Fibroblast of mammary gland (primary cell): ENCODE measurements around the gene PLAGL2.

Source experiments
- DNase-seq: peaks from one replicate; pipeline ENCODE4 v3.0.0-alpha.2; 2010; ENCODE audit warnings: low read depth
- H3K4me3 ChIP-seq: 2 replicates; pipeline ENCODE4 v1.5.1; 2011; ENCODE audit warnings: low read depth, mild to moderate bottlenecking, low read length, moderate library complexity; ENCODE audit not compliant: control insufficient read depth
- TF ChIP-seq, protein P1 (sequence below): conservative IDR thresholded peaks from 2 replicates; pipeline ENCODE4 v1.5.1; 2011; ENCODE audit warnings: low read depth, low read length, inconsistent platforms; ENCODE audit not compliant: control insufficient read depth, insufficient read depth

The PLAGL2 gene

DNA sequence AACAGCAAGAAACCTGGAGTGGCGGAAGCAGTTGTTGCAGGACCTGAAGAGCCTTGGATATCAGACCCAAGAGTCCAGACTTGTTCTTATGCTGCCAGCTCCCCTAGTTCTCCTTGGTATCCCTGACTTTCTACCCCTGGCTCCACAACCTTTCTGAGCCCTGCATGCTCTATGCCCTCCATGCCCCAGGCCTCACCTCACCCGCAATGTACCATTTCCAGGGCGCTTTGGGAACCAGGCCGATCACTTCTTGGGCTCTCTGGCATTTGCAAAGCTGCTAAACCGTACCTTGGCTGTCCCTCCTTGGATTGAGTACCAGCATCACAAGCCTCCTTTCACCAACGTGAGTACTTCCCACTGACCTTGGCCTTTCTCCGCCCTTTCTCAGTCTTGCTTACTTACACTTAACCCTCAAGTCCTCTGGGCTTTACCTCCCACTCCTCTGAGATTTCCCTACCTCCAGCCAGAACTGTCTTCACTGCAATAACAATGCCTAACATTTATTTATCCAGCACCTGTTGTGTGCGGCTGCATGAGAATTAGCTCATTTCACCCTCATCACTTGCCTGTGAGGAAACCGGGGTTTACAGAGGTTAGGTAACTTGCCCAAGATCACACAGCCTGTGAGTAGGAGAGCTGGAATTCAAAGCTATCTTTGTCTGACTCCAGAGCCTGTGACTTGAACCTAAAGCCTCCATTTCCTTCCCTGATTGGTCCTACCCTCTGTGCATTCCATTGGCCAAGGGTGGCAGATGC is 2.5 kb upstream of the PLAGL2 start:
- no peak for DNase-seq
- TF ChIP-seq, protein P1, sequence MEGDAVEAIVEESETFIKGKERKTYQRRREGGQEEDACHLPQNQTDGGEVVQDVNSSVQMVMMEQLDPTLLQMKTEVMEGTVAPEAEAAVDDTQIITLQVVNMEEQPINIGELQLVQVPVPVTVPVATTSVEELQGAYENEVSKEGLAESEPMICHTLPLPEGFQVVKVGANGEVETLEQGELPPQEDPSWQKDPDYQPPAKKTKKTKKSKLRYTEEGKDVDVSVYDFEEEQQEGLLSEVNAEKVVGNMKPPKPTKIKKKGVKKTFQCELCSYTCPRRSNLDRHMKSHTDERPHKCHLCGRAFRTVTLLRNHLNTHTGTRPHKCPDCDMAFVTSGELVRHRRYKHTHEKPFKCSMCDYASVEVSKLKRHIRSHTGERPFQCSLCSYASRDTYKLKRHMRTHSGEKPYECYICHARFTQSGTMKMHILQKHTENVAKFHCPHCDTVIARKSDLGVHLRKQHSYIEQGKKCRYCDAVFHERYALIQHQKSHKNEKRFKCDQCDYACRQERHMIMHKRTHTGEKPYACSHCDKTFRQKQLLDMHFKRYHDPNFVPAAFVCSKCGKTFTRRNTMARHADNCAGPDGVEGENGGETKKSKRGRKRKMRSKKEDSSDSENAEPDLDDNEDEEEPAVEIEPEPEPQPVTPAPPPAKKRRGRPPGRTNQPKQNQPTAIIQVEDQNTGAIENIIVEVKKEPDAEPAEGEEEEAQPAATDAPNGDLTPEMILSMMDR, result no peak
- H3K4me3 ChIP-seq, result no peak overlapping the region

DNA sequence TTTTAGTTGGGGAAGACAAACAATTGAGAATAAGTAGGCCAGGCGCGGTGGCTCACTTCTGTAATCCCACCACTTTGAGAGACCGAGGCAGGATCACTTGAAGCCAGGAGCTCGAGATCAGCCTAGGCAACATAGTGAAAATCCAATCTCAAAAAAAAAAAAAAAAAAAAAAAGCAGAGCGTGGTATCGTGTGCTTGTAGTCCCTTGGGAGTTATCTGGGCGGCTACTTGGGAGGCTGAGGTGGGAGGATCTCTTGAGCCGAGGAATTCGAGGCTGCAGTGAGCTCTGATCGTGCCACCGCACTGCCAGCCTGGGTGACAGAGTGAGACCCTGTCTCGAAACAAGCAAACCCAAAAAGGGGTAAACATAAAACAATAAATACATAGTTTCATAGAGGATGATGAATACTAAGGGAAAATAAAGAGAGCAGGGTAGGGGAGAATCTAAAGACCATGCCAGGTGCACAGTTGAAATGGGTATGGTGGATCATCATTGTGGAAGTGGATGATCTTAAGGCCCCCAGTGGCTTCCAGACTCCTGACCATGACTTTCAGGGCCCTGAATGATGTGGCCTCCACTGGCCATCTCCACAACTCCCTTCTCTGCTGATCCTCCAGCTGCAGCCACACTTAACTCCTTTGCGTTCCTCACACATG is 1.1 kb upstream of the PLAGL2 start:
- TF ChIP-seq, protein P1, result no peak
- H3K4me3 ChIP-seq, result peak overlapping the region; percentile 100
- DNase-seq, result no peak

DNA sequence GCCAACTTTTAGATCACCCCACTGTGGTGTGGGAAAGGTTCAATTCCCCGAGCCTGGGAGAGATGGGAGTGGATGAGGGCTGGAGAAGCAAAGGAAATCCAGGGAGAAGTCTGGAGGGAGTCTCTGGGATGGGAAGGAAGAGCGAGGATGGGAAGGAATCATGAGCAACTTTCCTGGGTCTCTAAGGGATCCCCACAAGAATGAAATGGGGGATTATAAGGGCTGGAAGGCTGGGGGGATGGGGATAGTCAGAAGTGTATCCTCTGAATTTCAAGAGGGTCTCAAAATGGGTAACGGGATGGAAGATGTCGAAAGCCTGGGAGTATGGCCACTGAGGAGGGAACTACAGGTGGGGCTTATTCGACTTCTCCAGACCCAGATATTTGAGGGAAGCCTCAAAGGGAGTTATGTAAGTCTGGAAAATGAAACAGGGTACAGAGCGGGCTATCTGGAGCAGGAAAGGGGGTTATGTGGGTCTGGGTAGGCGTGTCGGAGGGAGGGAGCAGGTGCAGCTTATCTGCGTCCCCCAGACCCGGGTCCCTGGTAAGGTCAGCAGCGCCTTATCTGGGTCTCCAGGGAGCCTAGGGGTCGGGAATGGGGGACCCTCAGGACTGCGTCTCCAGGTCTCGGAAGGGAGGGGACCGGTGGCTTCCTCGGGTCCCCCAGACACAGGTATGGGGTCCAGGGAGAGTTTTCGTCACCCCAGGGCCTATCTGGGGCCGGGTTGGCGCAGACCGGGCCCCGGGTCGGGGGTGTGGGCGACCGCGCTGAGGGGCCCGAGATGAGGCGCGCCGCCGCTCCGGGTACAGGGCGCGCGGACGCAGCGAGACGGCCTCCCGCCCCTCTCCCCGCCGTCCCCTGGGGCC is 550 bp downstream of the PLAGL2 start:
- no peak for DNase-seq
- TF ChIP-seq, protein P1, result no peak
- peak overlapping the region; percentile 92 for H3K4me3 ChIP-seq

DNA sequence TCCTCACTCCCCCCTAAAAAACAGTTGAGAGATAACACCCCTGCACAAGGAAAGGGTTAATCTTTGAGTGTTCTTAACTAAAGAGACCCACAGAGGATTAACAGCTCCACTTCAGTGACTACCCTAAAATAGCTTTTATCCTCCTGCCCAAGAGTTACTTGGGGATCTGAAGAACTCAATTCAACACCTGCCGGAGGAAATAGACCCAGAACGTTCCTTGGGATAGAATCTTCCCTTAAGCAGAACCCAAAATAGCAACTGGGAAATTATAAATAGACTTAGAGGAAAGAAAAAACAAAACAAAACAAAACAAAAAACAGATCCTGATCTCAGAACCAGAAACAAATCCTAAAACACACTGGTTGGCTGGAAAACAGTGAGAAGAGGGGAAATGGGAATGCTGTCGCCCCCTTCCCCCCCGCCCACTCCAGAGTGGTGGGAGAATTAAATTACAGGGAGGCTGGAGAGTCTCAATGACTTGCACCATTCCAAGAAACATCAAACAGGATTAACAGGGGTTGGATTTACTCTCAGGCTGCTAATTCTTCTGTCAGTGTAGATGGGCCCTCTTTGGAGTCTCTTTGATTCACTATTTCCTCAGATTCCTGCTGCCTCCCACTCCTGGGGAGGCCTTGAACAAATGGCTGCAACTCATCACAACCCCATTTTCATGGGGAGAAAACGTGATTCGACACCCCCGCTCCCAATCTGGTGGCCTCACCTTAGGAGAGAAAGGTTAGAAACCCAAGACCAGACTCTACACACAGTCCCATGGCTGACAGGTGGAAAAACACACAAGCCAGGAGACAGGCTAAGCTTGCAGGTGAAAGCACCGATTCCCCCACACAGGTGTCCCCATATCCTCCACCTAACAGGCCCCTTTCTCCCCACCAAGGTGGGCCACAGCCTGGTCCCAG is 1.4 kb downstream of the PLAGL2 start:
- no peak for DNase-seq
- TF ChIP-seq, protein P1, result no peak
- peak overlapping the region; percentile 92 for H3K4me3 ChIP-seq

DNA sequence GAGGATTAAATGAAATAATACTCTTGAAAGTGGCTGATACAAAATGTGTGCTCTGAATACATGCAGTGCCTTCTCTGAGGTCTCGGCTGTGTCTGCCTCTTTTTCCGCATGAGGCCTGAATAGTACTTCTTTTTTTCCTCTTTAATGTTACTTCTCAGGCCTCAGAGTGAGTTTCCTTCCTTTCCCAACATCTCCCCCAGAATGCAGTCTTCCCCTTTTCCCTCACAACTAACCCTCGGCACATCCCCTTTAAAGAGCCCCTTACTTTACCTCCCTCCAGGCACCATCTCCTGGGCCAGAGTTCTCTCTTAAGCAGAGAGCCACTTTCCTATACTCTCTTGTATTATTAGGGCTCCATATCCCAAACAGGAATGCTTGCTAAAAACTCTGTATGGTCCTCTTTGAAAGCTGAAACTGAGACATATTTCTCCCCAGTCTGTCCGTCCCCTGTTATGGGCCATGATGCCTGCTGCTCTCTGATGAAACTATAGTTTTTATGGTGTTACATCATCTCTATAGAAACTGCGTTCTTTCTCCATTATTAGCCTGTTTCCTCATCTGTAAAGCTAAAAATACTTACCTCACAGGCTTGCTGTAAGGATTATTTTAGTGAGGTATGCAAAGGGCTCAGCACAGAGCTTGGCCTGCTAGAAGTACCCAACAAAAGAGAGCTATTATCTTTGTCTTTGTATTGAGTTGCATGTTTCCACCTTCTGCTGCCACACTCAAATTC is 2.3 kb downstream of the PLAGL2 start:
- TF ChIP-seq, protein P1, result no peak
- peak; percentile 24 for DNase-seq
- no peak overlapping the region for H3K4me3 ChIP-seq
